ENCODE results near the gene PRC1. TPM values are rescaled to one million over a fixed set of nuclear protein-coding genes. Genes with fewer than 3 reads are reported as not detected.
A peak's percentile ranks its signal among the peaks of the same experiment; 100 is the strongest.

PRC1 gene
- total RNA-seq, 2 donors from 2014 or later = 67.3 to 127 TPM

- no peak overlapping the region for H3K4me3 Mint-ChIP-seq
- no peak for TF ChIP-seq CTCF (conservative IDR thresholded peaks at IDR 0.05)
Observed at GRCh38 chr15:90933301-90933700, 61.0 kb downstream of the PRC1 start.

GRCh38 chr15:90932660-90932991 lies 61.7 kb downstream of the PRC1 start:
- peak overlapping the region; percentile 89 for H3K4me3 Mint-ChIP-seq
- peaks cover 7% of the 10 kb centered on the region for H3K36me3 Mint-ChIP-seq (ENCODE audit: low read depth)
- peaks cover 8% of the 10 kb centered on the region for H3K27me3 Mint-ChIP-seq (ENCODE audit: insufficient read depth)
- DNase-seq = no peak
- no peaks in the 10 kb centered on the region for H3K9me3 Mint-ChIP-seq
- peaks cover 14% of the 10 kb centered on the region for H3K4me1 Mint-ChIP-seq
- no peaks in the 10 kb centered on the region for H3K4me1 ChIP-seq (ENCODE audit: control insufficient read depth, insufficient read depth, low read length)
- H3K27ac Mint-ChIP-seq = no peak overlapping the region
- H3K36me3 ChIP-seq (ENCODE audit: control insufficient read depth, insufficient read depth, low read length) = peaks cover 8% of the 10 kb centered on the region
- peak; percentile 2 for TF ChIP-seq CTCF (conservative IDR thresholded peaks at IDR 0.05)
- H3K27ac ChIP-seq (ENCODE audit: low read depth, low read length) = no peak overlapping the region
- H3K9me3 ChIP-seq (ENCODE audit: control insufficient read depth, low read length) = no peaks in the 10 kb centered on the region
- H3K4me3 ChIP-seq (ENCODE audit: low read length) = no peak overlapping the region
- no peak overlapping the region for H3K9ac ChIP-seq (ENCODE audit: extremely low read depth, low read length, poor library complexity, severe bottlenecking)
- H3K27me3 ChIP-seq (ENCODE audit: control insufficient read depth, insufficient read depth, low read length, poor library complexity, severe bottlenecking) = peaks cover 8% of the 10 kb centered on the region
- WGBS, 2 experiments (ENCODE audit: insufficient coverage in 1 of 2, insufficient read length in 1 of 2) = 28 to 50% methylated on average over 2 to 5 of the region's 5 CpGs

More at GRCh38 chr15:90933301-90933700, 61.0 kb downstream of the PRC1 start:
- H3K27me3 Mint-ChIP-seq (ENCODE audit: insufficient read depth) = peaks cover 8% of the 10 kb centered on the region
- peaks cover 14% of the 10 kb centered on the region for H3K4me1 Mint-ChIP-seq
- H3K9me3 ChIP-seq (ENCODE audit: control insufficient read depth, low read length) = no peaks in the 10 kb centered on the region
- peaks cover 8% of the 10 kb centered on the region for H3K27me3 ChIP-seq (ENCODE audit: control insufficient read depth, insufficient read depth, low read length, poor library complexity, severe bottlenecking)
- H3K9me3 Mint-ChIP-seq = no peaks in the 10 kb centered on the region
- peaks cover 7% of the 10 kb centered on the region for H3K36me3 Mint-ChIP-seq (ENCODE audit: low read depth)
- peaks cover 14% of the 10 kb centered on the region for H3K36me3 ChIP-seq (ENCODE audit: control insufficient read depth, insufficient read depth, low read length)
- H3K9ac ChIP-seq (ENCODE audit: extremely low read depth, low read length, poor library complexity, severe bottlenecking) = no peak overlapping the region
- DNase-seq = no peak
- WGBS, 2 experiments (ENCODE audit: insufficient coverage in 1 of 2, insufficient read length in 1 of 2) = 68% methylated on average over 1 of the region's 1 CpG; no CpG with 5 or more reads in 1 of the 2 experiments
- H3K4me1 ChIP-seq (ENCODE audit: control insufficient read depth, insufficient read depth, low read length) = no peaks in the 10 kb centered on the region
- H3K27ac ChIP-seq (ENCODE audit: low read depth, low read length) = no peak overlapping the region
- no peak overlapping the region for H3K4me3 ChIP-seq (ENCODE audit: low read length)
- H3K27ac Mint-ChIP-seq = no peak overlapping the region

- Histone ChIP-seq H3K36me3 (ENCODE audit: control insufficient read depth, insufficient read depth, low read length) (peaks cover 7% of the 10 kb centered on the region), H3K27me3 (ENCODE audit: control insufficient read depth, insufficient read depth, low read length, poor library complexity, severe bottlenecking) (peaks cover 8% of the 10 kb centered on the region), H3K9ac (ENCODE audit: extremely low read depth, low read length, poor library complexity, severe bottlenecking) (peak within 1 kb of the TSS; percentile 45), H3K27ac (ENCODE audit: low read depth, low read length) (no peak within 1 kb of the TSS), H3K9me3 (ENCODE audit: control insufficient read depth, low read length) (no peaks in the 10 kb centered on the region), H3K4me3 (ENCODE audit: low read length) (peak within 1 kb of the TSS; percentile 93), H3K4me1 (ENCODE audit: control insufficient read depth, insufficient read depth, low read length) (no peaks in the 10 kb centered on the region)
- peak; percentile 97 for DNase-seq
- Mint-ChIP-seq H3K27me3 (ENCODE audit: insufficient read depth) (peaks cover 8% of the 10 kb centered on the region), H3K36me3 (ENCODE audit: low read depth) (peaks cover 7% of the 10 kb centered on the region), H3K27ac (peak within 1 kb of the TSS; percentile 94), H3K9me3 (no peaks in the 10 kb centered on the region), H3K4me1 (peaks cover 14% of the 10 kb centered on the region), H3K4me3 (peak within 1 kb of the TSS; percentile 89)
- TF ChIP-seq CTCF (conservative IDR thresholded peaks at IDR 0.05) = peak; percentile 97
- WGBS, 2 experiments (ENCODE audit: insufficient coverage in 1 of 2, insufficient read length in 1 of 2) = 0 to 4% methylated on average over 24 to 52 of the region's 52 CpGs
Observed at GRCh38 chr15:90931828-90932659, 62.3 kb downstream of the PRC1 start, which contains the start of gene HDDC3. HDDC3 (minus strand) TSS chr15:90932549; CDS start chr15:90932540, 9 bp downstream.
